HCT116 (cell line): ENCODE measurements around the gene SYNE2. TPM values are rescaled to one million over a fixed set of nuclear protein-coding genes. Genes with fewer than 3 reads are reported as not detected.

ENCODE experiments used
- ATAC-seq: fragments of 200-7000 bp; cut with Tn5 transposase; 2 replicates; pipeline ENCODE4 v1.9.1; 2020; ENCODE audit warnings: mild to moderate bottlenecking, moderate library complexity
- BruUV-seq: library from RNA; stranded (reverse); fragments of 400-500 nt; replicated peaks from 2 replicates; lab custom pipeline; 2021; lab: Mats Ljungman, UMichigan
- CTCF ChIA-PET: fragments of 300-600 bp; sonication (Branson Sonifier 250); formaldehyde crosslinking; loops from one replicate; lab custom pipeline; 2021; ENCODE audit warnings: antibody characterized with exemption; lab: Charles Lee
- POLR2A ChIA-PET: fragments of 300-600, 350-600 bp; sonication (Branson Sonifier 250); formaldehyde crosslinking; loops from one replicate; lab custom pipeline; 2021; ENCODE audit warnings: antibody characterized with exemption; lab: Charles Lee
- RAD21 ChIA-PET, 2 experiments: fragments of 300-600 bp; sonication (Branson Sonifier 250); formaldehyde crosslinking; loops; one replicate each; lab custom pipeline; 2023; ENCODE audit warnings: low total read pairs in 2 of 2; ENCODE audit not compliant: uncharacterized antibody in 2 of 2, unreplicated experiment in 2 of 2, low non-redundant PET in 1 of 2; lab: Charles Lee
- DNase-seq: peaks from one replicate; pipeline ENCODE4 v3.0.0-alpha.2; 2010; ENCODE audit warnings: low read depth, low spot score
- H2AFZ ChIP-seq: fragments of 200-600 bp; shearing (Covaris generic), sonication (generic); 2 replicates; pipeline ENCODE4 v1.6.1; 2017; ENCODE audit warnings: low read depth, mixed run types, mixed read lengths, antibody characterized with exemption, low read length; ENCODE audit not compliant: poor library complexity, severe bottlenecking
- H3K27ac ChIP-seq: 2 replicates; pipeline ENCODE4 v1.5.1; 2012; ENCODE audit warnings: low read depth, low read length
- H3K27me3 ChIP-seq: fragments of 200-600 bp; sonication (generic); 2 replicates; pipeline ENCODE4 v1.6.1; 2016; ENCODE audit warnings: mixed run types, low read length, mixed read lengths; ENCODE audit not compliant: insufficient read depth
- H3K36me3 ChIP-seq, 2 experiments: fragments of 200-500 bp in 1 of 2; fragments of 200-600 bp in 1 of 2; sonication (Bioruptor generic) in 1 of 2; sonication (generic) in 1 of 2; 2 replicates each; pipeline versions ENCODE4 v1.5.1 to v1.6.1; 2014 to 2016; ENCODE audit warnings: low read length in 2 of 2, inconsistent platforms in 1 of 2, mixed read lengths in 1 of 2, mixed run types in 1 of 2; ENCODE audit not compliant: insufficient read depth in 2 of 2, control insufficient read depth in 1 of 2
- H3K4me1 ChIP-seq, 2 experiments: fragments of 200-600 bp in 1 of 2; sonication (generic) in 1 of 2; 2 replicates each; pipeline versions ENCODE4 v1.5.1 to v1.6.1; 2012 to 2017; ENCODE audit warnings: low read length in 2 of 2, inconsistent platforms in 1 of 2, mild to moderate bottlenecking in 1 of 2, mixed read lengths in 1 of 2, mixed run types in 1 of 2, moderate library complexity in 1 of 2; ENCODE audit not compliant: insufficient read depth in 2 of 2, control insufficient read depth in 1 of 2
- H3K4me2 ChIP-seq: fragments of 200-600 bp; sonication (generic); 2 replicates; pipeline ENCODE4 v1.6.1; 2017; ENCODE audit warnings: mixed run types, low read length, mixed read lengths
- H3K4me3 ChIP-seq, 2 experiments: fragments of 200-600 bp in 1 of 2; sonication (generic) in 1 of 2; replicated peaks in 1 of 2; 2 replicates each; pipeline ENCODE4 v1.5.1; 2011 to 2016; ENCODE audit warnings: low read length in 2 of 2, control low read depth in 1 of 2, low read depth in 1 of 2, mild to moderate bottlenecking in 1 of 2, mixed read lengths in 1 of 2, mixed run types in 1 of 2
- H3K79me2 ChIP-seq: fragments of 200-600 bp; sonication (generic); 2 replicates; pipeline ENCODE4 v1.6.1; 2017; ENCODE audit warnings: mild to moderate bottlenecking, mixed run types, low read length, moderate library complexity, mixed read lengths; ENCODE audit not compliant: insufficient read depth
- H3K9ac ChIP-seq: fragments of 200-600 bp; sonication (generic); 2 replicates; pipeline ENCODE4 v1.6.1; 2016; ENCODE audit warnings: low read length, mixed read lengths
- H3K9me2 ChIP-seq: fragments of 200-600 bp; sonication (generic), shearing (Covaris generic); 2 replicates; pipeline ENCODE4 v1.6.1; 2017; ENCODE audit warnings: mixed run types, mild to moderate bottlenecking, moderate library complexity; ENCODE audit not compliant: insufficient read depth
- H3K9me3 ChIP-seq, 2 experiments: fragments of 200-500 bp in 1 of 2; fragments of 200-600 bp in 1 of 2; sonication (Bioruptor generic) in 1 of 2; sonication (generic) in 1 of 2; 2 replicates each; pipeline ENCODE4 v1.6.1; 2014 to 2017; ENCODE audit warnings: low read length in 2 of 2, mixed read lengths in 2 of 2, inconsistent platforms in 1 of 2, low read depth in 1 of 2, mild to moderate bottlenecking in 1 of 2, mixed run types in 1 of 2, moderate library complexity in 1 of 2; ENCODE audit not compliant: control insufficient read depth in 1 of 2, insufficient read depth in 1 of 2
- H4K20me1 ChIP-seq: fragments of 200-600 bp; sonication (generic), shearing (Covaris generic); 2 replicates; pipeline ENCODE4 v1.6.1; 2017; ENCODE audit warnings: mixed run types, mild to moderate bottlenecking, moderate library complexity; ENCODE audit not compliant: insufficient read depth
- CEBPB ChIP-seq: IDR thresholded peaks from 2 replicates; pipeline ENCODE4 v1.6.1; 2012; ENCODE audit warnings: low read depth
- EGR1 ChIP-seq: IDR thresholded peaks from 2 replicates; pipeline ENCODE4 v1.6.1; 2012; ENCODE audit warnings: low read depth
- EZH2 ChIP-seq: fragments of 200-600 bp; sonication (generic); IDR thresholded peaks from 2 replicates; pipeline ENCODE4 v1.6.1; 2017; ENCODE audit warnings: antibody characterized with exemption, mixed run types
- EZH2phosphoT487 ChIP-seq: fragments of 200-600 bp; IDR thresholded peaks from 2 replicates; pipeline ENCODE4 v1.6.1; 2018; ENCODE audit warnings: antibody characterized with exemption, borderline replicate concordance
- JUND ChIP-seq: IDR thresholded peaks from 2 replicates; pipeline ENCODE4 v1.6.1; 2012
- POLR2A ChIP-seq: IDR thresholded peaks from 2 replicates; pipeline ENCODE4 v1.7.0; 2011; ENCODE audit warnings: borderline replicate concordance; ENCODE audit not compliant: insufficient read depth, insufficient read length; ENCODE audit errors: extremely low read depth
- POLR2AphosphoS5 ChIP-seq: IDR thresholded peaks from 2 replicates; pipeline ENCODE4 v1.6.1; 2011; ENCODE audit warnings: mild to moderate bottlenecking, low read depth, low read length, moderate library complexity
- SIN3A ChIP-seq: IDR thresholded peaks from 2 replicates; pipeline ENCODE4 v1.6.1; 2012; ENCODE audit warnings: low read depth
- SP1 ChIP-seq: IDR thresholded peaks from 2 replicates; pipeline ENCODE4 v1.6.1; 2012; ENCODE audit warnings: low read depth
- YY1 ChIP-seq: IDR thresholded peaks from 2 replicates; pipeline ENCODE4 v1.6.1; 2011; ENCODE audit warnings: low read length, low read depth, moderate library complexity, mild to moderate bottlenecking; ENCODE audit not compliant: insufficient replicate concordance; ENCODE audit errors: extremely low read depth
- ZFX ChIP-seq: fragments of 450-650 bp; IDR thresholded peaks from 2 replicates; pipeline ENCODE4 v1.6.1; 2017
- intact Hi-C: fragments of 100-400 bp; cut with micrococcal nuclease; formaldehyde crosslinking; loops from 2 replicates; pipeline ENCODE4 v1.10.0; 2022
- total RNA-seq: library from RNA; stranded (reverse); gene quantifications from one replicate; pipeline ENCODE4 v1.2.1, GENCODE V29; 2021; ENCODE audit not compliant: unreplicated experiment
- TF ChIP-seq, protein P1 (sequence below): IDR thresholded peaks from 2 replicates; pipeline ENCODE4 v1.6.1; 2012; ENCODE audit warnings: low read depth
- TF ChIP-seq, protein P2 (sequence below): IDR thresholded peaks from 2 replicates; pipeline ENCODE4 v1.6.1; 2012

The SYNE2 gene
- total RNA-seq, 1 experiment from 2014 or later = 28.8 TPM

DNA sequence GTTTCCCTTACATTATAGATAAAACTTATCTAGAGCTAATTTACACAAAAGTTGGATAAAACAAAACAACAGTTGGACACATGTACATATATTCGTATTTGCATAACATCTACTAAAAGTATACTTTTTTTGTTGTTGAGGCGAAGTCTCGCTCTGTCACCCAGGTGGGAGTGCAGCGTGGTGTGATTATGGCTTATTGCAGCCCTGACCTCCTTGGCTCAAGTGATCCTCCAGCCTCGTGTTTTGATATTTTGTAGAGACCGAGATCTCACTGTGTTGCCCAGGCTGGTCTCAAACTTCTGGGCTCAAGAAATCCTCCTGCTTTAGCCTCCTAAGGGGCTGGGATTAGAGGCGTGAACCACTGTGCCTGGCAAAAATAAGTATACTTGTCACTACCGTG is 9.4 kb downstream of the SYNE2 start:
- no peaks in the 10 kb centered on the region for H3K27me3 ChIP-seq
- intact Hi-C loops = no loop called here

More for the DNA sequence above, 9.4 kb downstream of the SYNE2 start:
- BruUV-seq = no TSS peak
- Histone ChIP-seq H2AFZ (no peak overlapping the region), H3K4me1 (peaks cover 23 to 57% of the 10 kb centered on the region in 2 experiments), H3K27ac (no peak overlapping the region), H4K20me1 (no peaks in the 10 kb centered on the region), H3K9me2 (no peaks in the 10 kb centered on the region), H3K36me3 (no peaks in the 10 kb centered on the region), H3K9me3 (no peaks in the 10 kb centered on the region), H3K9ac (no peak overlapping the region), H3K4me3 (no peak overlapping the region), H3K4me2 (no peak overlapping the region), H3K79me2 (peaks cover 45% of the 10 kb centered on the region)
- ChIA-PET POLR2A (no interaction called here), CTCF (no interaction called here), RAD21 (no interaction called here)
- no peak for TF ChIP-seq POLR2A
- TF ChIP-seq, protein P1, sequence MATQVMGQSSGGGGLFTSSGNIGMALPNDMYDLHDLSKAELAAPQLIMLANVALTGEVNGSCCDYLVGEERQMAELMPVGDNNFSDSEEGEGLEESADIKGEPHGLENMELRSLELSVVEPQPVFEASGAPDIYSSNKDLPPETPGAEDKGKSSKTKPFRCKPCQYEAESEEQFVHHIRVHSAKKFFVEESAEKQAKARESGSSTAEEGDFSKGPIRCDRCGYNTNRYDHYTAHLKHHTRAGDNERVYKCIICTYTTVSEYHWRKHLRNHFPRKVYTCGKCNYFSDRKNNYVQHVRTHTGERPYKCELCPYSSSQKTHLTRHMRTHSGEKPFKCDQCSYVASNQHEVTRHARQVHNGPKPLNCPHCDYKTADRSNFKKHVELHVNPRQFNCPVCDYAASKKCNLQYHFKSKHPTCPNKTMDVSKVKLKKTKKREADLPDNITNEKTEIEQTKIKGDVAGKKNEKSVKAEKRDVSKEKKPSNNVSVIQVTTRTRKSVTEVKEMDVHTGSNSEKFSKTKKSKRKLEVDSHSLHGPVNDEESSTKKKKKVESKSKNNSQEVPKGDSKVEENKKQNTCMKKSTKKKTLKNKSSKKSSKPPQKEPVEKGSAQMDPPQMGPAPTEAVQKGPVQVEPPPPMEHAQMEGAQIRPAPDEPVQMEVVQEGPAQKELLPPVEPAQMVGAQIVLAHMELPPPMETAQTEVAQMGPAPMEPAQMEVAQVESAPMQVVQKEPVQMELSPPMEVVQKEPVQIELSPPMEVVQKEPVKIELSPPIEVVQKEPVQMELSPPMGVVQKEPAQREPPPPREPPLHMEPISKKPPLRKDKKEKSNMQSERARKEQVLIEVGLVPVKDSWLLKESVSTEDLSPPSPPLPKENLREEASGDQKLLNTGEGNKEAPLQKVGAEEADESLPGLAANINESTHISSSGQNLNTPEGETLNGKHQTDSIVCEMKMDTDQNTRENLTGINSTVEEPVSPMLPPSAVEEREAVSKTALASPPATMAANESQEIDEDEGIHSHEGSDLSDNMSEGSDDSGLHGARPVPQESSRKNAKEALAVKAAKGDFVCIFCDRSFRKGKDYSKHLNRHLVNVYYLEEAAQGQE = no peak
- TF ChIP-seq JUND = no peak
- TF ChIP-seq, protein P2, sequence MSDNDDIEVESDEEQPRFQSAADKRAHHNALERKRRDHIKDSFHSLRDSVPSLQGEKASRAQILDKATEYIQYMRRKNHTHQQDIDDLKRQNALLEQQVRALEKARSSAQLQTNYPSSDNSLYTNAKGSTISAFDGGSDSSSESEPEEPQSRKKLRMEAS = no peak
- TF ChIP-seq EZH2phosphoT487 = no peak
- no peak for TF ChIP-seq CEBPB
- TF ChIP-seq EZH2 = no peak
- TF ChIP-seq YY1 = no peak
- no peak for TF ChIP-seq SP1
- TF ChIP-seq POLR2AphosphoS5 = no peak
- TF ChIP-seq ZFX = no peak
- TF ChIP-seq EGR1 = no peak
- no peak for TF ChIP-seq SIN3A
- no peak for DNase-seq
- no peak for ATAC-seq
